RWPE2 (cell line): Measurements from ENCODE around the gene MITF.

Experiments
- ATAC-seq: fragments of 200-7000 bp; cut with Tn5 transposase; 3 replicates; pipeline ENCODE4 v1.9.1; 2021; ENCODE audit warnings: low read depth
- DNase-seq: peaks from one replicate; pipeline ENCODE4 v3.0.0-alpha.2; 2020; ENCODE audit warnings: low spot score
- H3K27ac ChIP-seq: fragments of 450-650 bp; 2 replicates; pipeline ENCODE4 v1.5.1; 2017; ENCODE audit warnings: mild to moderate bottlenecking; ENCODE audit not compliant: poor library complexity, severe bottlenecking
- H3K27me3 ChIP-seq: fragments of 250-450 bp; sonication (Bioruptor Pico); 2 replicates; pipeline ENCODE4 v1.5.1; 2021; ENCODE audit warnings: mild to moderate bottlenecking, moderate library complexity; ENCODE audit not compliant: insufficient read depth, poor library complexity, severe bottlenecking
- H3K36me3 ChIP-seq: fragments of 250-450 bp; sonication (Bioruptor Pico); 2 replicates; pipeline ENCODE4 v1.5.1; 2020; ENCODE audit warnings: low read depth, mild to moderate bottlenecking, moderate library complexity
- H3K4me1 ChIP-seq: fragments of 250-450 bp; sonication (Bioruptor Pico); 2 replicates; pipeline ENCODE4 v1.5.1; 2021; ENCODE audit warnings: mild to moderate bottlenecking, moderate library complexity; ENCODE audit not compliant: insufficient read depth, poor library complexity, severe bottlenecking
- H3K4me3 ChIP-seq: fragments of 250-450 bp; sonication (Bioruptor Pico); 2 replicates; pipeline ENCODE4 v1.5.1; 2021; ENCODE audit warnings: mild to moderate bottlenecking, moderate library complexity; ENCODE audit not compliant: severe bottlenecking
- H3K9me3 ChIP-seq: fragments of 250-450 bp; sonication (Bioruptor Pico); 2 replicates; pipeline ENCODE4 v1.5.1; 2021; ENCODE audit warnings: mild to moderate bottlenecking, moderate library complexity; ENCODE audit not compliant: severe bottlenecking
- TF ChIP-seq, protein P1 (sequence below): fragments of 450-650 bp; IDR thresholded peaks from one replicate; pipeline ENCODE4 v1.5.1; 2017; ENCODE audit warnings: mild to moderate bottlenecking, moderate library complexity; ENCODE audit not compliant: poor library complexity, severe bottlenecking

The MITF gene

GRCh38 chr3:69922521-69923000 is 183.3 kb downstream of the MITF start:
- Histone ChIP-seq H3K27me3 (no peaks in the 10 kb centered on the region), H3K36me3 (no peaks in the 10 kb centered on the region), H3K4me1 (no peaks in the 10 kb centered on the region), H3K27ac (no peak overlapping the region), H3K9me3 (no peaks in the 10 kb centered on the region), H3K4me3 (no peak overlapping the region)
- ATAC-seq (no peak), DNase-seq (no peak)
- TF ChIP-seq, protein P1, sequence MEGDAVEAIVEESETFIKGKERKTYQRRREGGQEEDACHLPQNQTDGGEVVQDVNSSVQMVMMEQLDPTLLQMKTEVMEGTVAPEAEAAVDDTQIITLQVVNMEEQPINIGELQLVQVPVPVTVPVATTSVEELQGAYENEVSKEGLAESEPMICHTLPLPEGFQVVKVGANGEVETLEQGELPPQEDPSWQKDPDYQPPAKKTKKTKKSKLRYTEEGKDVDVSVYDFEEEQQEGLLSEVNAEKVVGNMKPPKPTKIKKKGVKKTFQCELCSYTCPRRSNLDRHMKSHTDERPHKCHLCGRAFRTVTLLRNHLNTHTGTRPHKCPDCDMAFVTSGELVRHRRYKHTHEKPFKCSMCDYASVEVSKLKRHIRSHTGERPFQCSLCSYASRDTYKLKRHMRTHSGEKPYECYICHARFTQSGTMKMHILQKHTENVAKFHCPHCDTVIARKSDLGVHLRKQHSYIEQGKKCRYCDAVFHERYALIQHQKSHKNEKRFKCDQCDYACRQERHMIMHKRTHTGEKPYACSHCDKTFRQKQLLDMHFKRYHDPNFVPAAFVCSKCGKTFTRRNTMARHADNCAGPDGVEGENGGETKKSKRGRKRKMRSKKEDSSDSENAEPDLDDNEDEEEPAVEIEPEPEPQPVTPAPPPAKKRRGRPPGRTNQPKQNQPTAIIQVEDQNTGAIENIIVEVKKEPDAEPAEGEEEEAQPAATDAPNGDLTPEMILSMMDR, result no peak

DNA sequence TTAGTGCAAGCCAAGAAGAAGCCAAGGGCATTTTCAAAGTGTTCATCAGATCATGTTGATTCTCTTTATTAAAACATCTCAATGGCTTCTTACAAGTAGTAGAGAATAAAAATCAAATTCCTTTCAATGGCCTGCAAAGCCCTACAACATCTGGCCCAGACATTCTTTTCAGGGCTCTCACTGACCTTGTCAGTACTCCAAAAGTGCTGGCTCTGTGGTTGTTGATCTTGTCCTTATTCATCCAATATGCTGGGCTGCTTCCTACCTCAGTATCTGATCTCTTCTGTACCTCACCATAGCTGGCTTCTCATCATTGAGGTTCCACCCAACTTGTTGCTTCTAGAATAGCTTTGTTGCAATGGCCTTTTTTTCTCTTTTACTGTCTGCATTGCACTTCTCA is 186.2 kb downstream of the MITF start:
- no peak for ATAC-seq
- TF ChIP-seq, protein P1, result no peak
- Histone ChIP-seq H3K9me3 (no peaks in the 10 kb centered on the region), H3K27me3 (no peaks in the 10 kb centered on the region), H3K27ac (no peak overlapping the region), H3K36me3 (no peaks in the 10 kb centered on the region), H3K4me3 (no peak overlapping the region), H3K4me1 (no peaks in the 10 kb centered on the region)
- no peak for DNase-seq

GRCh38 chr3:69926385-69926784 is 187.1 kb downstream of the MITF start:
- no peak overlapping the region for H3K4me3 ChIP-seq
- no peak overlapping the region for H3K27ac ChIP-seq
- no peaks in the 10 kb centered on the region for H3K9me3 ChIP-seq
- H3K4me1 ChIP-seq, result no peaks in the 10 kb centered on the region
- no peaks in the 10 kb centered on the region for H3K36me3 ChIP-seq
- H3K27me3 ChIP-seq, result no peaks in the 10 kb centered on the region
- no peak for ATAC-seq
- no peak for DNase-seq
- TF ChIP-seq, protein P1, result no peak

- no peaks in the 10 kb centered on the region for H3K27me3 ChIP-seq
- TF ChIP-seq, protein P1, result no peak
- no peak for DNase-seq
These were observed 188.3 kb downstream of the MITF start for GRCh38 chr3:69927571-69927970.

DNA sequence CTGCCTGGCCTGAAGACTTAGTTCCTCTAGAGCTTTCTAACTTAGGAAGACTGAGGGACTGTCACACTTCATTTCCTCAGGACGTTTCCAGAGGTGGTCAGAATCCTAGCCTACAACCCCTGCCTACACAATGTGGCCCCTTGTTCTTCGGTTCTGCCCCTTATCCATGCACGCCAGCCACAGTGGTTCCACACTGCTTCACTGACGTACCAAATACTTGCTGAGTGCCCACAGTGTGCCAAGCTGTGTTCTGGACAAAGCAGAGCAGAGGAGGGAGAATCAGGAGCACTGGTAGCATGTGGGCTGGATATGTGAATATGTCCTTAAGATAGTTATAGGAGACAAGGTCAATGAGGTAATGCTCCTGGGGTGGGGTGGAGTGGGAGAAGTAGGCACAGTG is 189.8 kb downstream of the MITF start:
- no peak overlapping the region for H3K4me3 ChIP-seq
- TF ChIP-seq, protein P1, result no peak

More at GRCh38 chr3:69927571-69927970, 188.3 kb downstream of the MITF start:
- no peak for ATAC-seq
- Histone ChIP-seq H3K9me3 (no peaks in the 10 kb centered on the region), H3K36me3 (no peaks in the 10 kb centered on the region), H3K4me3 (no peak overlapping the region), H3K27ac (no peak overlapping the region), H3K4me1 (no peaks in the 10 kb centered on the region)

More for the DNA sequence above, 189.8 kb downstream of the MITF start:
- Histone ChIP-seq H3K27me3 (no peaks in the 10 kb centered on the region), H3K4me1 (no peaks in the 10 kb centered on the region), H3K27ac (no peak overlapping the region), H3K36me3 (no peaks in the 10 kb centered on the region), H3K9me3 (no peaks in the 10 kb centered on the region)
- DNase-seq, result no peak
- ATAC-seq, result no peak
